GM19468 (cell line): Measurements from ENCODE around the gene RRAD.

ENCODE experiments used
- ATAC-seq: cut with Tn5 transposase; IDR thresholded peaks from one replicate; pipeline ENCODE4 v1.9.1; 2021; ENCODE audit warnings: mild to moderate bottlenecking, moderate library complexity, moderate number of reproducible peaks; ENCODE audit not compliant: unreplicated experiment; ENCODE audit errors: extremely low read depth

RRAD gene

GRCh38 chr16:66919569-66920298 is 5.6 kb downstream of the RRAD start:
- no peak for ATAC-seq

- no peak for ATAC-seq
Measured at GRCh38 chr16:66918803-66919568, 6.3 kb downstream of the RRAD start, which contains the start of gene CDH16. Gene CDH16, minus strand, starts transcription at chr16:66918885. Its CDS starts 820 bp downstream, at chr16:66918065.

GRCh38 chr16:66918355-66918754 is 7.0 kb downstream of the RRAD start:
- no peak for ATAC-seq

GRCh38 chr16:66917741-66918140 is 7.6 kb downstream of the RRAD start:
- ATAC-seq: no peak

- ATAC-seq: no peak
Measured at GRCh38 chr16:66916518-66916917, 8.8 kb downstream of the RRAD start.

- ATAC-seq: no peak
Measured at GRCh38 chr16:66915041-66915440, 10.3 kb downstream of the RRAD start.

- ATAC-seq: no peak
Measured at GRCh38 chr16:66914541-66914940, 10.8 kb downstream of the RRAD start.

- ATAC-seq: no peak
Measured at GRCh38 chr16:66913711-66914110, 11.6 kb downstream of the RRAD start.

GRCh38 chr16:66913081-66913480 is 12.3 kb downstream of the RRAD start:
- no peak for ATAC-seq

- ATAC-seq: no peak
Measured at GRCh38 chr16:66911801-66912200, 13.5 kb downstream of the RRAD start.

- ATAC-seq: no peak
Measured at GRCh38 chr16:66911112-66911511, 14.2 kb downstream of the RRAD start.

- ATAC-seq: no peak
Measured at GRCh38 chr16:66910175-66910940, 15.0 kb downstream of the RRAD start.

- no peak for ATAC-seq
Measured at GRCh38 chr16:66908762-66909559, 16.4 kb downstream of the RRAD start.

- no peak for ATAC-seq
Measured at GRCh38 chr16:66908116-66908515, 17.2 kb downstream of the RRAD start.

GRCh38 chr16:66906916-66907836 is 18.2 kb downstream of the RRAD start:
- ATAC-seq: no peak

- no peak for ATAC-seq
Measured at GRCh38 chr16:66905633-66906539, 19.4 kb downstream of the RRAD start.

- no peak for ATAC-seq
Measured at GRCh38 chr16:66904846-66905632, 20.3 kb downstream of the RRAD start.
